T-helper 17 cell (primary cell): ENCODE measurements around the gene SLC35G6. TPM values are rescaled to one million over a fixed set of nuclear protein-coding genes. Genes with fewer than 3 reads are reported as not detected.

ENCODE experiments used
- ATAC-seq: fragments of 150-1000 bp; cut with Tn5 transposase; 2 replicates; pipeline ENCODE4 v1.10.0; 2021; ENCODE audit warnings: mild to moderate bottlenecking, moderate library complexity
- DNase-seq, 3 donors: peaks; one replicate each; pipeline versions ENCODE4 v3.0.0 to v3.0.0-alpha.2; 2020 to 2021
- H3K9me3 ChIP-seq: one replicate; pipeline ENCODE4 v1.7.0; 2013; ENCODE audit warnings: low read length, mild to moderate bottlenecking; ENCODE audit not compliant: control insufficient read depth, poor library complexity, severe bottlenecking
- H3K27ac Mint-ChIP-seq: one replicate; pipeline ENCODE4 v1.8.0; 2022; ENCODE audit warnings: mild to moderate bottlenecking, moderate library complexity, mixed read lengths
- H3K27me3 Mint-ChIP-seq: one replicate; pipeline ENCODE4 v1.8.0; 2022; ENCODE audit warnings: mixed read lengths
- H3K36me3 Mint-ChIP-seq: one replicate; pipeline ENCODE4 v1.8.0; 2022; ENCODE audit warnings: low read depth, mixed read lengths
- H3K4me1 Mint-ChIP-seq: one replicate; pipeline ENCODE4 v1.8.0; 2022; ENCODE audit warnings: mild to moderate bottlenecking, mixed read lengths
- H3K4me3 Mint-ChIP-seq: one replicate; pipeline ENCODE4 v1.8.0; 2022; ENCODE audit warnings: mild to moderate bottlenecking, moderate library complexity, mixed read lengths
- total RNA-seq, 4 donors: library from RNA in 2 of 4; stranded (reverse) in 2 of 4; gene quantifications; one replicate each; pipeline ENCODE4 v1.2.3 and lab custom pipeline; 2022 to 2026

SLC35G6 gene
- total RNA-seq, 2 donors from 2014 or later: not detected

DNA sequence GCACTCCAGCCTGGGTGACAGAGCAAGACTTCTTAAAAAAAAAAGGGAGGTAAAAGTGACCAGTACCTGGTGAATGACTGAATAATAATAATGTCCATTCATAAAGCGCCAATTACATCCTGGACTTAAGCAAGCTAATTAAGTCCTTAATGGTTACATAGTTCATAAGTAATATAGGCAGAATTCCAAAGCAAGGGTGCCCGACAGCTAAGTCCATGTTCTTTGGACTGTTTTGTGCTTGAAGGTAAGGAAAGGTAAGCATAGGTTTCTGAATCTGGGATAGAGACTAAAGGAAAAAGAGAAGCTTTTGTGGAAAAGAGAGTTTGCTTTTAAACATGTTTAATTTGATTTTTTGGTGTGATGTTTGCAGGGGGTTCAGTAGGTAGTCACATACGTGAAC lies 12.7 kb downstream of the SLC35G6 start:
- ATAC-seq: no peak

GRCh38 chr17:7495906-7496434 lies 14.7 kb downstream of the SLC35G6 start:
- Mint-ChIP-seq H3K4me3 (peak overlapping the region; percentile 66), H3K36me3 (peaks cover 16% of the 10 kb centered on the region), H3K27ac (peak overlapping the region; percentile 75), H3K4me1 (peaks cover 28% of the 10 kb centered on the region), H3K27me3 (no peaks in the 10 kb centered on the region)
- no peak for DNase-seq
- no peak for ATAC-seq
- no peaks in the 10 kb centered on the region for H3K9me3 ChIP-seq

More for the DNA sequence above, 12.7 kb downstream of the SLC35G6 start:
- peaks cover 16% of the 10 kb centered on the region for H3K36me3 Mint-ChIP-seq
- peak overlapping the region; percentile 68 for H3K27ac Mint-ChIP-seq
- H3K27me3 Mint-ChIP-seq: no peaks in the 10 kb centered on the region
- peaks cover 41% of the 10 kb centered on the region for H3K4me1 Mint-ChIP-seq
- H3K9me3 ChIP-seq: no peaks in the 10 kb centered on the region
- H3K4me3 Mint-ChIP-seq: peak overlapping the region; percentile 61
- no peak for DNase-seq

DNA sequence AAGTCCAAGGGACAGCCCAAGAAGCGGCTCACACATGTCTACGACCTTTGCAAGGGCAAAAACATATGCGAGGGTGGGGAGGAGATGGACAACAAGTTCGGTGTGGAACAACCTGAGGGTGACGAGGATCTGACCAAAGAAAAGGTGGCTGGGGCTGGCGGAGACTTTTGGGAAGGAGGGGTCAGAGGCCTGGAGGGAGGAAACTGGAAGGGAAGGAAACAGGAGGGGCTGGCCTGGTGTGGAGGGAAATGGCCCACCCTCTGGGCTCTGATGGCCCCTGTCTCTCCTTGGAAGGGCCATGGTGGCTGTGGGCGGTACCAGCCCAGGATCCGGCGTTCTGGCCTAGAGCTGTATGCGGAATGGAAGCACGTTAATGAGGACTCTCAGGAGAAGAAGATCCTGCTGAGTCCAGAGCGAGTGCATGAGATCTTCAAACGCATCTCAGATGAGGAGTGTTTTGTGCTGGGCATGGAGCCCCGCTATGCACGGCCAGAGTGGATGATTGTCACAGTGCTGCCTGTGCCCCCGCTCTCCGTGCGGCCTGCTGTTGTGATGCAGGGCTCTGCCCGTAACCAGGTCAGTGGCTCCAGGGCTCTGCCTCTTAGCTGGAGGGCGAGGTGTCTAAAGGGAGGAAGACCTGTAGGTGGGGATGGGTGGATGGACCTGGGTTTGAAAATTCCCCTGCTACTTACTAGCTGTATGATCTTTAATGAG lies 15.4 kb downstream of the SLC35G6 start:
- DNase-seq: no peak
- Mint-ChIP-seq H3K36me3 (peaks cover 19% of the 10 kb centered on the region), H3K27me3 (no peaks in the 10 kb centered on the region), H3K27ac (peak overlapping the region; percentile 75), H3K4me1 (peaks cover 30% of the 10 kb centered on the region), H3K4me3 (peak overlapping the region; percentile 66)
- no peak for ATAC-seq
- H3K9me3 ChIP-seq: no peaks in the 10 kb centered on the region

DNA sequence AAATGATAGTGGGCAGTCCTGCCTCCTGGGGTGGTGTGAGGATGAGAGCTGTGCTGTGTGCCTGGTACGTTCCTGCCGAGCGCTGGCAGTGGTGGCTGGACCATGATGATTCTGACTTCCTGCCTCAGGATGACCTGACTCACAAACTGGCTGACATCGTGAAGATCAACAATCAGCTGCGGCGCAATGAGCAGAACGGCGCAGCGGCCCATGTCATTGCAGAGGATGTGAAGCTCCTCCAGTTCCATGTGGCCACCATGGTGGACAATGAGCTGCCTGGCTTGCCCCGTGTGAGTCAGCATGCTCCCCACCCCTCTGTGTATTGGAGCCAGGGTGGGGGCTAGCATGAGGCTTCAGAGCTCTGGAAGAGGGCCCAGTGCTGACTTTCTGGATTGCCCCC lies 16.0 kb downstream of the SLC35G6 start:
- DNase-seq: no peak
- peaks cover 19% of the 10 kb centered on the region for H3K36me3 Mint-ChIP-seq
- H3K27me3 Mint-ChIP-seq: no peaks in the 10 kb centered on the region
- ATAC-seq: no peak
- H3K27ac Mint-ChIP-seq: peak overlapping the region; percentile 75
- H3K9me3 ChIP-seq: no peaks in the 10 kb centered on the region
- peaks cover 27% of the 10 kb centered on the region for H3K4me1 Mint-ChIP-seq
- peak overlapping the region; percentile 66 for H3K4me3 Mint-ChIP-seq

DNA sequence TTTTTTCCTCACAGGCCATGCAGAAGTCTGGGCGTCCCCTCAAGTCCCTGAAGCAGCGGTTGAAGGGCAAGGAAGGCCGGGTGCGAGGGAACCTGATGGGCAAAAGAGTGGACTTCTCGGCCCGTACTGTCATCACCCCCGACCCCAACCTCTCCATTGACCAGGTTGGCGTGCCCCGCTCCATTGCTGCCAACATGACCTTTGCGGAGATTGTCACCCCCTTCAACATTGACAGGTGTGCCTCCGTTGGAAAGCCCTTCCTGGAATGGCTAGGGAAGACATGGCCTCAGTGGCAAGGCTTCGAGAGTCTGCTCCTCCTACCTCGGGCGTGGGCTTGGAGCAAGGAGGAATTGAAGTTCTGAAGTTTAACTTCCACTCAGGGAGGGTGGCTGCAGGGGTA lies 16.4 kb downstream of the SLC35G6 start:
- DNase-seq: no peak
- Mint-ChIP-seq H3K27me3 (no peaks in the 10 kb centered on the region), H3K36me3 (peaks cover 19% of the 10 kb centered on the region), H3K27ac (peak overlapping the region; percentile 75), H3K4me1 (peaks cover 26% of the 10 kb centered on the region), H3K4me3 (no peak overlapping the region)
- ATAC-seq: no peak
- no peaks in the 10 kb centered on the region for H3K9me3 ChIP-seq

DNA sequence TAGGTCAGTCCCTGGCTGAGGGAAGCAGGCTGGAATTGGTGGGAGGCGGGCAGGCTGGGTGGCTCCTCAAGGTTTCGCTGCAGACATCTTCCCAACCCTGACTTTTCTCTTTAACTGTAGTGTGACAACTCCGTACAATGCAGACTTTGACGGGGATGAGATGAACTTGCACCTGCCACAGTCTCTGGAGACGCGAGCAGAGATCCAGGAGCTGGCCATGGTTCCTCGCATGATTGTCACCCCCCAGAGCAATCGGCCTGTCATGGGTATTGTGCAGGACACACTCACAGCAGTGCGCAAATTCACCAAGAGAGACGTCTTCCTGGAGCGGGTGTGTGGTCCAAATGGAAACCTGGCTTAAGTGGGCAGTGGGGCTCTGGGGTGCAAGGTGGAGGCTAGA lies 17.9 kb downstream of the SLC35G6 start:
- Mint-ChIP-seq H3K4me1 (peaks cover 12% of the 10 kb centered on the region), H3K4me3 (no peak overlapping the region)
- DNase-seq: no peak

DNA sequence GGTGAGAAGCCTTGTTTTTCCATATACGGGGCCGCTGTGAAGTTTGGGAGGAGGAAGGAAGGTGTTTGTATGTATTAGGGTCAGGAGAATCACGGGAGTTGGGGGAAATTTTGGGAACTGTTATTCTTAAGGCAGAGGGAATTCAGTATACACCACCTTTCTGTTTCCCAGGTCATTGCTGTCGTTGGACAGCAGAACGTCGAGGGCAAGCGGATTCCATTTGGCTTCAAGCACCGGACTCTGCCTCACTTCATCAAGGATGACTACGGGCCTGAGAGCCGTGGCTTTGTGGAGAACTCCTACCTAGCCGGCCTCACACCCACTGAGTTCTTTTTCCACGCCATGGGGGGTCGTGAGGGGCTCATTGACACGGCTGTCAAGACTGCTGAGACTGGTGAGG lies 20.5 kb downstream of the SLC35G6 start:
- DNase-seq: no peak
- H3K9me3 ChIP-seq: no peaks in the 10 kb centered on the region
- peaks cover 16% of the 10 kb centered on the region for H3K36me3 Mint-ChIP-seq
- H3K27ac Mint-ChIP-seq: peak overlapping the region; percentile 80
- ATAC-seq: no peak
- H3K4me3 Mint-ChIP-seq: no peak overlapping the region
- H3K4me1 Mint-ChIP-seq: peaks cover 8% of the 10 kb centered on the region
- no peaks in the 10 kb centered on the region for H3K27me3 Mint-ChIP-seq

More for the DNA sequence above, 17.9 kb downstream of the SLC35G6 start:
- Mint-ChIP-seq H3K27me3 (no peaks in the 10 kb centered on the region), H3K27ac (no peak overlapping the region), H3K36me3 (peaks cover 19% of the 10 kb centered on the region)
- ATAC-seq: no peak
- no peaks in the 10 kb centered on the region for H3K9me3 ChIP-seq

DNA sequence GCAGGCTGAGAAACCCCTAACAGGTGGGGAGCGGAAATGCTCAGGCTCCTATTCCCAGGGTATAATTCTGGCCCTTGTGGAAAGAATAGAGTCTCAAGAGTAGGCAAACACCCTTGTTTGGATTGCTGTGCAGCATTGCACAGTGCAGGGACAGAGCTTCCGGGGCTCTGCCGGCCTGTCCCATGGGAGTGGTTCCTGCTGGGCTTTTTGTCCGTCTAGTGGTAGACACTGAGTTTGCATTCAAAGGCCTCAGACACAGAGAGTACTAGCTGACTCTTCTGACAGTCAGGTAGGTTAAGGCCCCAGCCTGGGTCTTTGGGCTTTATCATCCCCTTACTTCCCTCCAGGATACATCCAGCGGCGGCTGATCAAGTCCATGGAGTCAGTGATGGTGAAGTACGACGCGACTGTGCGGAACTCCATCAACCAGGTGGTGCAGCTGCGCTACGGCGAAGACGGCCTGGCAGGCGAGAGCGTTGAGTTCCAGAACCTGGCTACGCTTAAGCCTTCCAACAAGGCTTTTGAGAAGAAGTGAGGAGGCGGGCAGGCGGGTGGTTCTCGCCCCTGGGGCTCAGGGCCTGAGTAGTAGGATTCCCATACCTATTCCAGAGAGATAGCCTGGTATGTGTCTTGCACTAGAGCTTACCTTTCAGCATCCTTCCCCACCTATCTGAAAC lies 21.1 kb downstream of the SLC35G6 start:
- no peaks in the 10 kb centered on the region for H3K9me3 ChIP-seq
- H3K27me3 Mint-ChIP-seq: no peaks in the 10 kb centered on the region
- DNase-seq (no peak), ATAC-seq (peak; percentile 16)
- H3K4me1 Mint-ChIP-seq: peaks cover 6% of the 10 kb centered on the region
- no peak overlapping the region for H3K4me3 Mint-ChIP-seq
- H3K36me3 Mint-ChIP-seq: peaks cover 12% of the 10 kb centered on the region
- peak overlapping the region; percentile 81 for H3K27ac Mint-ChIP-seq

- DNase-seq (no peak), ATAC-seq (peak; percentile 35)
- H3K4me1 Mint-ChIP-seq: peaks cover 6% of the 10 kb centered on the region
- H3K27me3 Mint-ChIP-seq: no peaks in the 10 kb centered on the region
- H3K36me3 Mint-ChIP-seq: peaks cover 12% of the 10 kb centered on the region
- H3K27ac Mint-ChIP-seq: peak overlapping the region; percentile 81
- H3K9me3 ChIP-seq: no peaks in the 10 kb centered on the region
- no peak overlapping the region for H3K4me3 Mint-ChIP-seq
Measured at GRCh38 chr17:7502987-7503386, 21.7 kb downstream of the SLC35G6 start.

DNA sequence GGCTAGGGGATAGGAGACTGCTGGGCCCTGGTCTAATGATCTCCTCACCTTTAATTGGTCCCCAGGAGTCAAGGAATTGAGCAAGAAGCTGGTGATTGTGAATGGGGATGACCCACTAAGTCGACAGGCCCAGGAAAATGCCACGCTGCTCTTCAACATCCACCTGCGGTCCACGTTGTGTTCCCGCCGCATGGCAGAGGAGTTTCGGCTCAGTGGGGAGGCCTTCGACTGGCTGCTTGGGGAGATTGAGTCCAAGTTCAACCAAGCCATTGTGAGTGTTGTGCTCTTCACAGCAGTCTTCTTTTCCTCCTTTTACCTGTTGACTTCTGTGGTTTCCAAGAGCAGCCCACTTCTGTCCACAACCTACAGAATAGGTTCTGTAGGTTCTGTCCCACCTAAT lies 22.3 kb downstream of the SLC35G6 start:
- Mint-ChIP-seq H3K27ac (no peak overlapping the region), H3K27me3 (no peaks in the 10 kb centered on the region), H3K4me1 (peaks cover 6% of the 10 kb centered on the region), H3K36me3 (peaks cover 12% of the 10 kb centered on the region), H3K4me3 (peak overlapping the region; percentile 28)
- ATAC-seq (no peak), DNase-seq (no peak)
- H3K9me3 ChIP-seq: no peaks in the 10 kb centered on the region

GRCh38 chr17:7508145-7508544 lies 26.9 kb downstream of the SLC35G6 start:
- H3K27ac Mint-ChIP-seq: no peak overlapping the region
- peaks cover 6% of the 10 kb centered on the region for H3K4me1 Mint-ChIP-seq
- no peak for DNase-seq
- H3K27me3 Mint-ChIP-seq: no peaks in the 10 kb centered on the region
- peaks cover 16% of the 10 kb centered on the region for H3K36me3 Mint-ChIP-seq
- ATAC-seq: no peak
- H3K4me3 Mint-ChIP-seq: no peak overlapping the region
- H3K9me3 ChIP-seq: no peaks in the 10 kb centered on the region

DNA sequence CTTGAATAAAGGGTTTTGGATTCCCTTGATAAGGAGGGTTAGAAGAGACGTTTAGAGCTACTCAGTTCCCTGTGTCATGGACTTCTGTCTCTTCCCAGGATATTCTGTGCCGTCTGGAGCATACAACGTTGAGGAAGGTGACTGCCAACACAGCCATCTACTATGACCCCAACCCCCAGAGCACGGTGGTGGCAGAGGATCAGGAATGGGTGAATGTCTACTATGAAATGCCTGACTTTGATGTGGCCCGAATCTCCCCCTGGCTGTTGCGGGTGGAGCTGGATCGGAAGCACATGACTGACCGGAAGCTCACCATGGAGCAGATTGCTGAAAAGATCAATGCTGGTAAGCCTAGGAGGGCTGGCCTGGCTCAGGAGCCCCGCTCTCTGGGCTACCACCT lies 27.6 kb downstream of the SLC35G6 start:
- peaks cover 19% of the 10 kb centered on the region for H3K36me3 Mint-ChIP-seq
- no peaks in the 10 kb centered on the region for H3K27me3 Mint-ChIP-seq
- DNase-seq (no peak), ATAC-seq (no peak)
- H3K9me3 ChIP-seq: no peaks in the 10 kb centered on the region
- peak overlapping the region; percentile 31 for H3K4me3 Mint-ChIP-seq
- peaks cover 10% of the 10 kb centered on the region for H3K4me1 Mint-ChIP-seq
- H3K27ac Mint-ChIP-seq: peak overlapping the region; percentile 16

DNA sequence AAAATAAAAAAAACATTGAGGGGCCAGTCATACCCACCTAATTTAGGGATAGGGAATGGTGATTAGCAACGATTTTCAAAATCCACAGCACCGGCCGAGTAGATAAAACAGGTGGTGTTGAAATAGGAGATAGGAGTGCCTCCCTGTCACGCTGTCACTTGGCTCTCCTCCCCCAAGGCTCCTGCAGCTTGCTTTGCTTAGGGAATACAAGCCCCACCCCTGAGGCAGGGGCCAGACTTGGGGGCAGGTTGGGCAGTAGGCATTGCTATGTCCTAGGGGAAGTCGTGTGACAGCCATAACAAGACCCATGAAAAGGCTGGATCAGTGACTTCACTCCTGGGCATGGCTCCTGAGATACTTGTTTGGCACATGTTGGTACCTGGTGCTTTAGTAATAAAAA lies 28.7 kb downstream of the SLC35G6 start:
- no peak for DNase-seq
- no peak for ATAC-seq
- Mint-ChIP-seq H3K27me3 (no peaks in the 10 kb centered on the region), H3K27ac (no peak overlapping the region), H3K4me3 (no peak overlapping the region), H3K36me3 (peaks cover 16% of the 10 kb centered on the region), H3K4me1 (peaks cover 10% of the 10 kb centered on the region)
- H3K9me3 ChIP-seq: no peaks in the 10 kb centered on the region
